ENCODE results near the gene PRSS53.
"Not testable (repeated sequence)": the region's sequence is repeated elsewhere in the genome, so short reads cannot be mapped to it uniquely, and the experiment has no call there.

The PRSS53 gene

DNA sequence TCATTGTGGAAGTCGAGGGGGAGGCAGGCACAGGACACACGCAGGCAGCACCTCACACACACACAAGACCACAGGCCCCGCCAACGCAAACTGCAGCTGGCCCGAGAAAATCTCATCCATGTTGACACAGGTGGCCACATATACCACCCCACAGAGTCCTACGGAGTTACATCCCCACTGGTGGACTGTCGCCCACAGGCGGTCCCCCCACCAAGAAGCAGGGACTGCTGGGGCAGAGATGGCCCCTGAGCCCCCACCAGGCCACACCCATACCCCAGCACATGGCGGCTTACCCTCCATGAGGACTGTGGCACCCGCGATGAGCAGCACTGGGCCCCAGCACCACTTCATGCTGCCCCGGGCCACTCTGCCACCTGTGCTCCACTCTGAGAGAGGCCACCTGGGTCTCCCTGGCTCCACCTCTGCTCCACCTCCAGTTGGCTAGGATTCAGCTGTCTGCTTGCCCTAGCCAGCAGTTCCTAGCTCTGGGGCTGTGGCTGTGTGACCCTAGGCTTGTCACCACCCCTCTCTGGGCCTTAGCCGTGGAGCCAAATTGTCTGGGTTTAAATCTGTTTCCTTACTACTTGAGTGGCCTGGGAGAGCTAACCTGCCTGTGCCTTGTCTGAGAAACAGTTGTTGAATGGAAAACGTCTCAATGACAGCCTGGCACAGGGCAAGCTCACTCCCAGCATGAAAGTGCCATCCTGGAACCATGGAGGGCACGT is at the start of gene PRSS53:
Gene PRSS53, minus strand, starts transcription at position 485 of the 725 bp plus-strand sequence. Its CDS starts 134 bp downstream, at position 351.
- no peak for DNase-seq (ENCODE audit: low spot score)

DNA sequence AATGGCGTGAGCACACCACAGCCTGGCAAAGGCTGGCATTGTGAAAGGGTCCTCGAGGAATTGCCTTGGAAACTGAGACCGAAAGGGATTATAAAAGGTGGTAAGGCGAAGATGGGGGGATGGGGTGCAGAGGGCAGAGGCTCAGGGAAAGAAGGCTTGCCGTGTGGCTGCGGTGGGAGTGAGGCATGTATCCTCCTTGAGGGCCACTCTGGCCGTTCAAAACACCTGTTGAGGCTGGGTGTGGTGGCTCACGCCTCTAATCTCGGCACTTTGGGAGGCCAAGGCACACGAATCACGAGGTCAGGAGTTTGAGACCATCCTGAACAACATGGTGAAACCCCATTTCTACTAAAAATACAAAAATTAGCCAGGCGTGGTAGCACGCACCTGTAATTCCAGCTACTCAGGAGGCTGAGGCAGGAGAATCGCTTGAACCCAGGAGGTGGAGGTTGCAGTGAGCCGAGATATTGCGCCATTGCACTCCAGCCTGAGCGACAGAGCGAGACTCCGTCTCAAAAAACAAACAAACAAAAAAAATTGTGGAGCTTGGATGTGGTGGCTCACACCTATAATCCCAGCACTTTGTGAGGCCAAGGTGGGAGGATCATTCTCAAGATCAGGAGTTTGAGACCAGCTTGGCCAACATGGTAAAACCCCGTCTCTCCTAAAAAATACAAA is 48.2 kb upstream of the PRSS53 start:
- DNase-seq (ENCODE audit: low spot score), result not testable (repeated sequence)

DNA sequence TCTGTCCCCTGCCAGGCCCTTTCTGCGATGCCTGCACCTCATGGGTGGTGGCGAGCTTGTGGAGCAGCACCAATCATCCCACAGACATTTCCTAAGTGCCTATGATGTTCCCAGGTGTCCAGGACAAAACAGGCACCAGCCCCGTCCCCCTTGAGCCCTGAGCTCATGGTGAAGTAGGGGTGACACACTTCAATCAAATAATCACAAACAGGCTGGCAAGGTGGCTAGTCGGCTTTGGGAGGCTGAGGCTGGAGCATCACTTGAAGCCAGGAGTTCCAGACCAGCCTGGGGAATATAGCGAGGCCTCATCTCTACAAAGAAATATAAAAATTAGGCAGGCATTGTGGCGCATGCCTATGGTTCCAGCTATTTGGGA is 47.5 kb upstream of the PRSS53 start:
- DNase-seq (ENCODE audit: low spot score), result no peak

DNA sequence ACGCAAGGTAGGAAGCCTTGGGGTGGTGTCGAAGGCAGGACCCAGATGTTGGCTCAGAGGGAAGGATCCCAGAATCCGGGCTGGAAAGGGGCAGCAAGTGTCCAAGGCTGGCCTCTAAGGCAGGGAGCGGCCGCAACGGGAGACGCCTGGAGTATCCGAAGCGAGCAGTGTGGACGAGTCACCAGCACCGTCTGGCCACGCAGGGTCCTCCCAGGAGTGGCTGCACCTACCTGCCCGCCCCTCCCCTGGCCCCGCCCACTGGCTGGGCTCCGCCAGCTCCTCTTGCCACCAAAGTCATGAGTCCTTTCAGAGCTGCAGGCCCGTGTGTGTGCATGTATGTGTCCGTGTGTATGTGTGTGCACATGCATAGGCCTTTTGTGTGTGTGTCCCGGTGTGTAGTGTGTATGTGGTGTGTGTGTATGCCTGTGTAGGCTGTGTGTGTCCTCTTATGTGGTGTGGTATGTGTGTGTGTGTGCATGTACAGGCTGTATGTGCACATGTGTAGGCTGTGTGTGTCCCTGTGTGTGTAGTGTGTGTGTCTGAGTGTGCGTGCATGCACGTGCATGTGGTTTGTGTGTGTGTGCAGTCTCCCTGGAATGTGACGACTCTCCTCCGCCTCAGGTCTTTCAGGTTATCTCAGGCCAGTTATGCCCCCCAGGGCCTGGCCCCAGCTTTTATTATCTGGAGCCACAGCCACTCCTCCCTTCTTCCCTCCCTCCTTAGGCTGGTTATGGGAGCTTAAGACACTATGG is 47.0 kb upstream of the PRSS53 start, which contains the start of gene PRSS8:
Gene PRSS8, minus strand, starts transcription at position 193 of the 752 bp plus-strand sequence. CDS start 229 bp downstream, outside the sequence.
- DNase-seq (ENCODE audit: low spot score), result no peak

DNA sequence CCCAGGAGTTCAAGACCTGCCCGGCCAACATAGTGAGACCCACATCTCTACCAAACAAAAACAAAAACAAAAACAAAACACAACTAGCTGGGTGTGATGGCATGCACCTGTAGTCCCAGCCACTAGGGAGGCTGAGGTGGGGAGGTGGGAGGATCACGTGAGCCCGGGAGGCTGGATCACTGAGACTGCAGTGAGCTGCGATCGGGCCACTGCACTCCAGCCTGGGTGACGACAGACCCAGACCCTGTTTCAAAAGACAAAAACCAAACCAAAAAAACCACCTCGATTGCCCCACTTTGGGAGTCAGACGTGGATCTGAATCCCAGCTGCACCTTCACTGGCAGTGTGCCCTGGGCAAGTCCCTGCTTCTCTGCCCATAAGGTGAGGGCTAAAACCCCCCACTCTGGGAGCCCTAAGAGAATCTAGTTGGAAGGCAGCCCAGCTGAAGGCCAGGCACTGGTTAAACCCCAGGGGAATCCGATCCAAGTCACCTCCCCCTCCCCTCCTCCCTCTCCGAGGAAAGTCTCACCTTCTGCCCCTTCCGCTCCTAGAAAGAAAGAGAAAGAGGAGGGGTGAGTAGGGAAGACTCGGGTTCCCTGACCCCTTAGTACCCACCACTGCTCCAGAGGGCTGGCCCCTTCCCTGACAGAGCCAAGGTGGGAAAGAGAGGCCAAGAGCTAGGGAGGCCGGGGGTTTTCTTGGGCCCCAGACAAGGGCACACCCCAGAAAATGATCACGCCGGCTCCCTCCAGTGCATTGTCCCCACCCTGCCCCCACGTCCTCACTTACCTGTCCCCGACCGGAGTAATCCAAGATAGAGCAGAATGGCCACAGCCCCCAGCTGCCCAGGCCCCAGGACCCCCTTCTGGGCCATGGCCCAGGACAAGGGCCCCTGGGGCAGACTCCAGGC is 46.1 kb upstream of the PRSS53 start:
- no peak for DNase-seq (ENCODE audit: low spot score)

DNA sequence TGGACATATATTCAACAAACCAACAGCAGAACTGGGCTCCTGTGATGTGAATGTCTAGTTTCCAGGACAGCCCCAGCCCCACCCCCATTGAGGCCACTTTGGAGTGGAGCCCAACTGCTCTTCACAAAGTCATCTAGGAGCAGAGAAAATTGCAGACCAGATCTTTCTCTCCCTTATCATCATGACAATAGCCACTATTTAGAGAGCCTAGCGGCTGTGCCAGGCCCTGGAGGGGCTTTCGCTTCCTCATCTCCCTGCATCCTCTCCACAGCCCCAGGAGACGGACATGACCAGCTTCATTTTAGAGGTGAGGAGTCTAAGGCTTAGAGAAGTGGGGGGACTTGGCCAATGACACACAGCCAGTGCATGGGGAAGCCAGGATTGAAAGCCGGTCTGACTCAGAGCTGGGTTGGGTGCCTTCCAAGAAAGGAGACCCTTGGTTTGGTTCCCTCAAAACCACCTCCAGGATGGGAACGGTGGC is 45.4 kb upstream of the PRSS53 start:
- no peak for DNase-seq (ENCODE audit: low spot score)

DNA sequence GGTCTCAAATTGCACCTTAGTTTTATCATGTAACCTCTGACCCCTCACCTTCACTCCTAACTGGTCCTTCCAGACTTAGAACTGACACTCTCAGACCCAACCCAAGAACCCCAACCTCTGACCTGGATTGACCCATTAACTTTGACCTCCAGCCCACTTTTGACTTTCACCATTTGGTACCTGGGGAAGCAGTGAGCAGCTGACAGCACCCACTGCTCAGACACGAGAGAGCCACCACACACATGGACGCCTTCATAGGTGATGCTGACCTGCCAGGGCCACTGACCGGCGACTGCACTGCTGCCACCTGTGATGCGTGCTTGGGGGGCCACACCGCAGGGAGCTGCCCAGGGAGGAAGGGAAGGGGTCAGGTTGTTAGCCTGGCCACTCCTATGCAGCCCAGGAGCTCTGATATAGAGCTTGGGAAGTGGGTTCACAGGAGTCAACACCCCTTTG is 44.3 kb upstream of the PRSS53 start:
- DNase-seq (ENCODE audit: low spot score), result no peak

DNA sequence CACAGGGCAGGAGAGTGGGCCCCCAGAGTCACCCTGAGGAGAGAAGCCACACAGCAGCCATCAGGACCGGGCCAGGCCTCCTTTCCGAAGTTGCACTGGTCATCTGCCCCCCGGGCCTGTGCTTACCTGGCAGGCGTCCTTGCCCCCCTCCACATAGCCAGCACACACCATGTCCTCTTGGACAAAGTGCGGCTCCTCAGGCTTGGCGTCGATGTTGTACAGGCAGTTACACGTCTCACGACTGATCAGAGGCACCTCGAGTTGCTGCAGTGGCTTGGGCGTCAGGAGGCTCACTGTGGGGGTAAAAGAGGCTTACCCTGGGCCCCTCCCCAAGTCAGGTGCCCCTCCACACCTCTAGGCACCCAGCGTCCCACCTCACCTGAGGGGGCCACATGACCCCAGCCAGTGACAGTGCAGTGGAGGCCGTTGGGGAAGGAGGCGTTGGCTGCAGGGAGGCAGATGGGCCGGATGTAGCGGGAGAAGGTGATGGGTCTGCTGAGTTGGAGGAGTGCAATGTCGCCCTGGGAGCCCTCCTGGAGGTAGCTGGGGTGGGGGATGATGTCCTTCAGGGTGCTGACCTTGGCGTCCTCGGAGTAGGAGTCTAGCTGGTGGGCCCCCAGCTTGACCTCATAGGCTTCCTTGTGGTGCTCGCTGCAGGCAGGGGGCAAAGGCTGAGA is 43.7 kb upstream of the PRSS53 start:
- no peak for DNase-seq (ENCODE audit: low spot score)

DNA sequence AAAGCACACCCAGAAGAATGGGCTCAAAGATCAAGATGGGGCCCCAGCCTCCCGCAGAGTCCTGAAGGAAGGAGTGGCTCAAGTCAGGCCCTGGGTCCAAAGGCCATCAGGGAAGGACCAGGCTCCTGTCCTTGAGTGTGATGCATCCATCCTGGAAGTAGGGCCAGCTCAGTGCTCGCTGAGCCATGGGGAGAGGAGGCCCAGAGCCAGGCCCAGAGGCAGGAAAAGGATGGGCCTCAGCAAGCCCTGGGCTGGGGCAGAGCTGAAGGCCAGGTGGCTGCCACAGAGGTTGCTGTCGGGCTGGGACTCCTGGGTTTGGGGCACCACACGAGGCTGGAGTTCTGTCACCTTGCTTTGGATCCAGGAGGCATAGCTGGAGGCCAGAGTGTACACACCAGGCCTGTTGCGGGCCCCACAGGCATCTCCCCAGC is 43.1 kb upstream of the PRSS53 start:
- no peak for DNase-seq (ENCODE audit: low spot score)

DNA sequence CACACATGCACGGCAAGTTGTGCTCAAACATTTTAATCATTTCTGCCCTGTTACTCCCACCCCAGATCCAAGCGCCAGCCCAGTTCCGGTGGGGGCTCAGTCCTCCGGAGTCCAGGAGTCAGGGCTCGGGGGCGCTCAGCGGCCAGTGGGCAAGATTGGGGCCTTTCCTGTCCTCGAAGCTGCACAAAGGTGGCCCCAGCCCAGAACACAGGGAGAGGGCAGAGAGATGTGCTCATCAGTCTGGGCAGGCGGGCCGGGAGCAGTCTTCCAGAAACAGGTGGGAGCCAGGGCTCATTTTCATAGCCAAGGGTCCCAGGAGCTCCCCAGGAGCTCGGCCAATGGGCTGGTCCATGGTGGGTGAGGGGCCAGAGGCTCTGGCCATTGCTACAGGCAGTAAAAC is 42.7 kb upstream of the PRSS53 start:
- no peak for DNase-seq (ENCODE audit: low spot score)

DNA sequence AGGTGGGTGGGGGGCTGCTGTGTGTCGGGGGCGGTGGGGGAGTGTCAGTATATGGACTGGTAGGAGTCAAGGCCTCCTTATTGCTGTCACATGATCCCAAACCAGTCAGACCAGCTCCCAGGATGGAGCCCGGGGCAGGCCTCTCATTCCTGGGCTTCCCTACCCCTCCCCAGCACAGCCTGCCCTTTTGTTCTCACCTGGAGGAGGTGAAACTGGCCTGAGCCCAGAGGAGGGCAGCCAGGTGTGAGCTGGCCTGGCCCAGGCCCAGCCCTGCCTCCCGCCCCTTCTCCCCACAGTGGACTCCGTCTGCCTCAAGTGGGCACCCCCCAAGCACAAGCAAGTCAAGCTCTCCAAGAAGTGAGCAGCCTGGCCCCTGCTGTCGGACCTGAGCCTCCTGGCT is 42.2 kb upstream of the PRSS53 start:
- DNase-seq (ENCODE audit: low spot score), result no peak

DNA sequence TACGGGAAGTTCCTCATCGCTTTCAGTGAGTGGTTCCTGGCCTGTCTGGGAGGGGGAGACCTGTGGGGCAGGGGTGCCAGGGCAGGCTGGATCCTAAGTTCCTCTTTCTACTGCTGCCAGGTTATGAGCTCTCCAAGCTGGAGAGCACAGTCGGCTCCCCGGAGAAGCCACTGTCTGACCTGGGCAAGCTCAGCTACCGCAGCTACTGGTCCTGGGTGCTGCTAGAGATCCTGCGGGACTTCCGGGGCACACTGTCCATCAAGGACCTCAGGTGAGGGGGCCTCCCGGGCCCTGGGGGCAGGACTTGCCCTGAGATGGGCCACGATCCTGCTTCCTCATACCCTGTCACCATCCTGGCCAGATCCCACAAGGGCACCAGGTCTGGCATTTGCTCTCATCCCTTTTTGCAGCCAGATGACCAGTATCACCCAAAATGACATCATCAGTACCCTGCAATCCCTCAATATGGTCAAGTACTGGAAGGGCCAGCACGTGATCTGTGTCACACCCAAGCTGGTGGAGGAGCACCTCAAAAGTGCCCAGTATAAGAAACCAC is 41.7 kb upstream of the PRSS53 start:
- DNase-seq (ENCODE audit: low spot score), result no peak

DNA sequence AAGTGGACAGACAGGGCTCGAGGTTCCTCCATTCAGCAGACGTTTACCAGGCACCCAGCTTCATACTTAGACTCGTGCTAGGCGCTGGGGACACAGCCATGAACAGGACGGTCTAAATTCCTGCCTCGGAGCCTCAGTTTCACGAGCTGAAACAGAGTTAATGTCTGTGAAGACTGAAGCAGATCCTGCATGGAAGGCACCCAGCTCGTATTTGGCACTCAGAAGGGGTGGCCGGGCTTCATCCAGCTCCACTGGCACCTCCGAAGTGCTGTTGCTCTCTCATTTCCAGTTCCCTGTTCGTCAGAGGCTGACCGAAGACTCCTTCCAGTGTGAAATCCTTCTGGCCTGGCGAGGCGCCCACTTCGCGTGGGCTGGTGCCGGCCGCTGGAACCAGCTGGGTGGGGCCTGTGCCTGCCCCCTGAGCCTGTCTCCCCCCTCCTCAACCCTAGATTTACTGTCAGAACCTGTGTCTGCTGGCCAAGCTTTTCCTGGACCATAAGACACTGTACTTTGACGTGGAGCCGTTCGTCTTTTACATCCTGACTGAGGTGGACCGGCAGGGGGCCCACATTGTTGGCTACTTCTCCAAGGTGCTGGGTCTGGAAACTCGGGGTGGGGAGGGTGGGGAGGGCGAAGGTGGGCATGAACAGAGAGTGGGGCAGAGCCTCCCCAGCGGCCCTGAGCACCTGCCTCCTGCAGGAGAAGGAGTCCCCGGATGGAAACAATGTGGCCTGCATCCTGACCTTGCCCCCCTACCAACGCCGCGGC is 41.0 kb upstream of the PRSS53 start:
- no peak for DNase-seq (ENCODE audit: low spot score)

DNA sequence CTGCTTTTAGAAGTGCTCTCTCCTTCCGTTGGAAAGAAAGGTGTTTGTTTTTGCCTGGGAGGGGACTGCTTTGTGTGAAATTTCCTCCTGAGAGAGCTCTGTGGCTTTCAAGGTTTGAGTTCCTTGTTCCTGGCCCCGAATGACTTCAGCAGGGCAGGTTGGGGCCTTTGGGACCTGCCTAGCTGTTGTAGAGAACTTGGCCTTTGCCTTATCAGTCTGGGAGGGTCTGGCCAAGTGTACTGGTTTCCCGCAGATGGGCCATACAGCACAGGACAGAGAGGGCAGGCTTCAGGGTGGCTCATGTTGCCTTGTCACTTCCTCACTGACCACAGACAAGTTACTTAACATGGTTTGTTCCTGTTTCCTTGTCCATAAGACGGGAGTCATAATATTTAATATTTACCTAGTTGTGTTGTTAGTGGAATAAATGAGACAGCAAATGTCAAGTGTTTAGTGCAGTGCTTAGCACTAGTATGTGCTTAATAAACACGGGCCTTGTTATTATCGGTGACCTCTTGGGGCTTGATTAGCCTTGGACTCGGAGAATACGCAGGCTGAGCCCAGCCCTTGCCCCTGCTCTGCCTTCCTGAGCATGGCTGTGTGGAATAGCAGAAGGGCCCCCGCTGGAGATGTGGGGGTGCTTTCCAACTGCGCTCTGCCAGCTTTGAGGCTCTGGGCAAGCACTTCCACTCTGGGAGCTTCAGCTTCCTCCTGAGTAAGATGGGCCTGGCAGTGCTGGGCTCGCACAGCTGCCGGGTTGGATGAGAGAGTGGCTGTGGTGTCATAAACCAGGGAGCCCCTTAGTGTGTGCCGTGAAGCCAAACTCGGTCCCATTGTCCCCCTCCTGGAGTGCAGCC is 40.2 kb upstream of the PRSS53 start:
- DNase-seq (ENCODE audit: low spot score), result peak; percentile 12

DNA sequence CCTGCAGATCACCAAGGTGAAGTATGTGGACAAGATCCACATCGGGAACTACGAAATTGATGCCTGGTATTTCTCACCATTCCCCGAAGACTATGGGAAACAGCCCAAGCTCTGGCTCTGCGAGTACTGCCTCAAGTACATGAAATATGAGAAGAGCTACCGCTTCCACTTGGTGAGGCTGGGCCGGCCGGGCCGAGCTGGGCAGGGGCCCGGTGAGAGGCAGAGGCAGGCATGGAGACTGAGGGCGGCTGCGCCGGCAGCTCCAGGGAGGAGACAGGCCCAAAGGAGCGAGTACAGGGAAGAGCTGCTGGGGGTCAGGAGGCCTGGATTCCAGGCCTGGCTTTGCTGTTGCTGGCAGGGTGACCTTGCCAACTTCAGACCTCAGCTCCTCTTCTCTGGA is 38.4 kb upstream of the PRSS53 start:
- DNase-seq (ENCODE audit: low spot score), result no peak

DNA sequence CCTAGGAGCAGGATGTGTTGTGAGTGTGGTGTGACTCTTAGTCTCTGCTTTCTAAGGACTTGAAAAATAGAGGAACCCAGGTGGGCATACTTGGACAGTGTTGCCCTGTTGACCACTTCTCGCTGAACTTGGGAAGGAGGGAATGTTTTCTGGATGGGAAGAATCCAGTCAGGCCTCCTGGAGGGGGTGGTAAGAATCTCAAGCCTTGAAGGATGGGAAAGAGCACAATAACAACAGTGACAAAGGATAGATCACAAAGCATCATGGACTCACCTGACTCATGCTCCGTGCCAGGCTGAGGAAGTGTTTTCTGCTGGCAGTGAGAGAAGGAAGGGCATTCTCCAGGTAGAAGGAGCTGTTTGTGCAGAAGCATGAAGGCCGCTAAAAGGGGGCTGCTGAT is 37.1 kb upstream of the PRSS53 start:
- no peak for DNase-seq (ENCODE audit: low spot score)

DNA sequence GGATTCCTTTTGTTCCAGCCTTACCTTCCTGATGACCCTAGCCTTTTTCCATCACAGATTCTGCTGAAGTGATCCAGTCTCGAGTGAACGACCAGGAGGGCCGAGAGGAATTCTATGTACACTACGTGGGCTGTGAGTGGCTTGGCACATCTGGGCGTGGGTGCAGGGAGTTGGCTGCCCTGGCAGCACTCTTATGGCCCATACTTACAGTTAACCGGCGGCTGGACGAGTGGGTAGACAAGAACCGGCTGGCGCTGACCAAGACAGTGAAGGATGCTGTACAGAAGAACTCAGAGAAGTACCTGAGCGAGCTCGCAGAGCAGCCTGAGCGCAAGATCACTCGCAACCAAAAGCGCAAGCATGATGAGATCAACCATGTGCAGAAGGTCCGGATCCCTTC is 31.4 kb upstream of the PRSS53 start:
- DNase-seq (ENCODE audit: low spot score), result no peak

DNA sequence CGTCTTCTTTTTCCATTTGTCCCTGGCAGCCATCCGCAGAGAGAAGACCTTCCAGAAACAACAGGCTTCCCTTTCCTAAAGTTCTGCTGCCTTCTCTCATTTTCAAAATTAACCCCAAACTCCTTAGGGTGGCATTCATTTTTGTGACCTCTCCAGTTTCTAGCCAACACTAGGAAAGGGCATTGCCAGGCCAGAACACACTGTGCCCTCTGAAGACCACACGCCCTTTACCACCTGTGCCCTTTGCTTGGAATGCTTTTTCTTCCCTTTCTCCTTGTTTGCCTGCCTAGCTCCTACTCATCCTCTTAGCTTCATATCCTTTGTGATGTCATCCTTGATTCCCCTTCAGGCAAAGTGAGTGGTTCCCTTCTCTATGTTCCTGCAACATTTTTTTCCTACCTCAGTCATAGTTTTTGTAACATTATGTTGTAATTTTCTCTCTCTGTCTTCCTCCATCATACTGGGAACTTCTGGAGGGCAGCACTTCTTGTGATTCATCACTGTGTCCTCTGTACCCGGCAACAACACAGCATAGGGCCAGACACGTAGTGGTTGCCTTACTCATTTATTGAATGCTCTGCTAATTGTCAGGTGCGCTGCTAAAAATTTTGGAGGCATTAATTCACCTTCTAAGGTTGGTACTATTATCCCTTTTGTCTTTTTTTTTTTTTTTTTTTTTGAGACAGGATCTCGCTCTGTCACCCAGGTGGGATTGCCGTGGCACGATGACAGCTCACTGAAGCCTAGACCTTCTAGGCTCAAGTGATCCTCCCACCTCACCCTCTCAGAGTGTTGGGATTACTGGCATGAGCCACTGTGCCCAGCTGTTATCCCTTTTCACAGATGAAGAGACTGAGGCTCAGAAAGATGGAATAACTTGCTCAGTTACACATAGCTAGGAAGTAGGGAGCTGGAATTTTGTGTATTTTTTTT is 29.7 kb upstream of the PRSS53 start:
- no peak for DNase-seq (ENCODE audit: low spot score)
